Activated CD4-positive, alpha-beta T cell treated with anti-CD3 and anti-CD28 coated beads, Interleukin-2, Interleukin-4, amounts not matched to agents 100 ng/mL and 50 ng/mL, durations not matched to agents 16 hours and 8 hours (primary cell): ENCODE results near the gene NFATC2.
A peak's percentile ranks its signal among the peaks of the same experiment; 100 is the strongest.

Source experiments
- DNase-seq: peaks from one replicate; pipeline ENCODE4 v3.0.0-alpha.2; 2020; ENCODE audit warnings: low spot score

The NFATC2 gene

DNA sequence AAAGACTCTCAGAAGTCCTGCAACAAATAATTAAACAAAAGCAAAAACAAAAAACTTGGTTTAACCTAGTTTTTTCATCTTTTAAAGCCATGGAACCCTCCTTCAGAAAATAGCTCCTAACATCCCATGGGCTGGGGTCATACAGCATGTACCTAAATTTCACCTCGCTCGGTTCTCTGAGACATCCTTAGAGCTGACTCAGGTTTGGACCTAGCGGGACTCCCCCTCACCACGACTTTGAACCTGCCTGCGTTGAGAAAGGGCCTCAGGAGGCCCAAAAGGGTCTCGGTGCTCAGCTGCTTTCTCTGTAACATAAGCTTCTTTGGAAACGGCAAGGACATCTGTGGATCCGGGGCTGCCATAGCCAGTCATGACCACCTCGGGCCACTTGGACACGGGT lies 112.8 kb downstream of the NFATC2 start:
- no peak for DNase-seq

- no peak for DNase-seq
These were observed 113.4 kb downstream of the NFATC2 start for GRCh38 chr20:51429144-51429482.

- no peak for DNase-seq
These were observed 113.9 kb downstream of the NFATC2 start for GRCh38 chr20:51428401-51429143.

DNA sequence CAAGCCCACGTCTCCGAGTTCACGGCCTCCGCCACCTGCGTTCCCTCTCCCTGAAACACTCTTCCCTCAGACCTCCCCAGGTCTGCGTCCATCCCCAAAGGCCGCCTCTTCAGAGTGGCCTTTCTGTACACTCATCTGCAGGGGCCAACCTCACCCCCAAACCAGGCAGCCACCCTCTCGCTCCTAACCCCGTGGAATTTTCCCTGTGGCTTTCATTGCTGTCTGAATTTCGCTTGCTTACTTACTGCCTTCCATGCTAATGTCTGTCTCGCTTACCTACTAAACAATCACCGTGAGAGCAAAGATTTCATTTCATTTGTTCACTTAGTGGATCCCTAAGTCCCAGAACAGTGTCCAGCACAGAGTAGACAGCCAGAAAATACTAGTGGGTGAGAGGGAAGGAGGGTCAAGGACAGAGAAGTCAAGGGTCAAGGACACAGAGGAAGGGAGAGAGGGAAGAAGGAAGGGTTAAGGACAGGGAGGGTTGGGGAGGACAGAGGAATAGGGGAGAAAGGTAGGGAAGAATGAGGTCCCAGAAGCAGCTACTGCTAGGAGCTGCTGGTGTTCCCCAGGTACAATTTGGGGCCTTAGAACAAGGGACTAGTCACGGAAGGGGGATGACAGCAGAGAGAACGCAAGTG lies 114.7 kb downstream of the NFATC2 start:
- no peak for DNase-seq

- DNase-seq: no peak
These were observed 115.5 kb downstream of the NFATC2 start for GRCh38 chr20:51426718-51427650.

- DNase-seq: peak; percentile 54
These were observed 117.0 kb downstream of the NFATC2 start for GRCh38 chr20:51425347-51426106.

- peak; percentile 59 for DNase-seq
These were observed 118.0 kb downstream of the NFATC2 start for GRCh38 chr20:51424270-51425117.

- no peak for DNase-seq
These were observed 118.7 kb downstream of the NFATC2 start for GRCh38 chr20:51423810-51424209.

- peak; percentile 88 for DNase-seq
These were observed 119.2 kb downstream of the NFATC2 start for GRCh38 chr20:51423290-51423667.

DNA sequence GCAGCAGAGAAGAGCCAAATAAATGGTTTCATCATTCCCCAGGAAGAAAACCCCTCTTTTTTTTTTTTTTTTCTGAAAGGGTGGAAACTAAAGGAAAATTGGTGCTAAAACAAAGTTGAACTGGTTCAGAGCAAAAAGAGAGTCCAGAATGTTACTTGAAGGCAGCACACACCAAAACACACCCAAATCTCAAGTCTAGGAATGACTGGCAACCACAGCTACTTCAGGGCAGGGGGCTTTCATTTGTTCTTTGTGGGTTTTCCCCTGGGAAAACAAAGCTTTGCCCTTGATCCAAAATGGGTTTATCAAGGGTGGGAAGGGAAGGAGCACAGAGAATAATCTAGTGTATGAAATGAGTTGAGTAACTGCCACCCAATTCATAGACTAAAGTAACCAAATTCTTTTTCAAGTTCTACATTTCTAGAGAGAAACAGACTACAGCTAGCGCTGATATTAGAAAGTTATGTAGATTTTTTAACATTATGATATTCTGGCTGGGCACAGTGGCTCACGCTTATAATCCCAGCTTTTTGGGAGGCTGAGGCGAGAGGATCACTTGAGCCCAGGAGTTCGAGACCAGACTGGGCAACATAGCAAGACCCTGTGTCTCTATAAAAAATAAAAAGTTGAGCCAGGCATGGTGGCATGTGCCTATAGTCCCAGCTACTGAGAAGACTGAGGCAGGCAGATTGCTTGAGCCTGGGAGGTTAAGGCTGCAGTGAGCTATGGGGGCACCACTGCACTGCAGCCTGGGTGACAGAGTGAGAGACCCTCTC lies 119.8 kb downstream of the NFATC2 start:
- peak; percentile 56 for DNase-seq

- no peak for DNase-seq
These were observed 121.7 kb downstream of the NFATC2 start for GRCh38 chr20:51420805-51421204.

- DNase-seq: peak; percentile 64
These were observed 122.4 kb downstream of the NFATC2 start for GRCh38 chr20:51420111-51420510.

GRCh38 chr20:51419646-51420045 lies 122.9 kb downstream of the NFATC2 start:
- no peak for DNase-seq

GRCh38 chr20:51419231-51419630 lies 123.3 kb downstream of the NFATC2 start:
- DNase-seq: no peak

- DNase-seq: no peak
These were observed 124.4 kb downstream of the NFATC2 start for GRCh38 chr20:51418137-51418529.

DNA sequence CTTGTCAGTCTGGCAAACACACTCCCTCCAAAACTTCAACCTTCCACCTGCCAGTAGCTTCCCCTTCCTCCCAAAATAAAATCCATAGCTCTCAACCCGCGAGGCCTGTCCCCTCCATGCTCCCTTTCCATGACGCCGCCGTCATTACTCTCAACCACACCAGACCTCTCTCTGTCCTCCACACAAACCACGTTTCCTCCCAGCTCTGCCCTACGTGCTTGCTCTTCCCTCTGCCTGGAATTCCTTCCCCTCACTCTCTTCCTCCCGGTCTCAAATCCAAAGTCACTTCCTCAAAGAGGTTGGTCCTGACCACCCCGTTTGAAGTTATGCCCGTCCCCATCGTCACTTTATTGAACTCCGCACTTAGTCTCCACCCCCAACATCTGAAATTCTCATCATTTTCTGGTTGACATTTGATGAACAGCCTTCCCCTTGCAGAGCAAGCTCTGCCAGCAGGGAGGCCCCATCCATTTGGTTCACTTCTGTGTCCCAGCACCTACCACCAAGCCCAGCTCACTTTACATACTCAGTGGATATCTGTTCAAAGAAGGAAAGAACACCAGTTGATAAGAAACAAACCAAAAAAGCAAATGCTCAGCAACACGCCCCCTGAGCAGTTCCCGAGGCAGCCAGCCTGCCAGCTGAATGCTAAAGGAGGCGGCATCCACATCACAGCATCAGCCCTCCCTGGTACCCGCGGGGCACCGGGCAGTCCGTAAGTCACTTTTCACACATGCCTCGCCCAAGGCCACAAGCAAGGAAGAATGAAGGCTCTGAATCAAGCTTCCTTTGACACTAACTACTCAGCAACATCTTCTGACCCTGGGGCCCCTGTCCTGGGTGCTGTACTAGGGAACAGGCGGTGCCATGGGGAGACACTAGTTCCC lies 125.0 kb downstream of the NFATC2 start:
- no peak for DNase-seq

DNA sequence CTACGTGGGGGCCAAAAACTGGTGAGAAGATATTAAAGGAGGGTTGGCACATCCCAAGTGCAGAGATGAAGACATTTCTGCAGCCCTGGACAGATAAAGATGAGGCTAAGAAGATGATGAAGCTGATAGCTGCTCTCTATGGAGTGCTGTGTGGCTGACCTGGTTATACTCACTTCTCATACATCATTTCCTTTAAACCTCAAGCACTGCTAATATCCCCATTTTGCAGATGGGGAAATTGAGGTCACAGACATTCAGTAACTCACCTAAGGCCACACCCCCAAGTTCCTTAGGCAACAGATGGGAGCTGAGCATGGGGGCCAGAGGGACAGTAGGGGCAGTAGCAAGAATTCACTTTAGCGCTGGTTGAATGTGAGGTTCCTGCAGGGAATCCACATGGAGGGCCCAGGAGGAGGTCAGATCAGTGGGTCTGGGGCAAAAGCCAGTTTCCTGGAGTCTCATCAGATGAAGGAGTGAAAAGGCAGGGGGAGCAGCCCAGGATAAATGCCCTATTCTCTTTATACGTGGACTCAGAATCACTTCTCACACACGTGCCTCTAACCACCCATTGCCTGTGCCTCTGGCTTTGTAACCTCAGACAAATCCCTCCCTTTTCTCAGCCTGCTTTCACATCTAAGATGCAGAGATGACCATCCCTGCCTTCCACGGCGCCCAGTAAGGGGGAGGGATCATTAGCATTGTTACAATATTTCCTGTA lies 125.8 kb downstream of the NFATC2 start:
- no peak for DNase-seq

- peak; percentile 78 for DNase-seq
These were observed 128.7 kb downstream of the NFATC2 start for GRCh38 chr20:51413857-51414256.
